Adrenal gland (tissue), 12 donors: ENCODE data around the gene SORCS3. TPM values are rescaled to one million over a fixed set of nuclear protein-coding genes. Genes with fewer than 3 reads are reported as not detected.

Experiments used
- DNase-seq, 7 donors: peaks; one replicate each; pipeline ENCODE4 v3.0.0-alpha.2; 2019 to 2020
- H3K27ac ChIP-seq, 5 donors: fragments of 200-600 bp; sonication (generic) in 4 of 5; 1 replicate in 3 of 5; 2 replicates in 2 of 5; pipeline versions ENCODE4 v1.5.1 to v1.8.0; 2016 to 2020; ENCODE audit warnings: mild to moderate bottlenecking in 1 of 5
- H3K27me3 ChIP-seq: fragments of 200-600 bp; 2 replicates; pipeline ENCODE4 v1.8.0; 2021
- H3K36me3 ChIP-seq, 2 donors: fragments of 200-600 bp; replicated peaks in 1 of 2; 1 replicate in 1 of 2; 2 replicates in 1 of 2; pipeline versions ENCODE4 v1.5.1 to v1.8.0; 2018 to 2022
- H3K4me1 ChIP-seq, 2 donors: fragments of 200-600 bp; replicated peaks in 1 of 2; 1 replicate in 1 of 2; 2 replicates in 1 of 2; pipeline versions ENCODE4 v1.5.1 to v1.8.0; 2018 to 2021
- H3K4me3 ChIP-seq, 4 donors: fragments of 200-600 bp; sonication (generic) in 3 of 4; one replicate each; pipeline ENCODE4 v1.5.1; 2016 to 2018
- H3K9me3 ChIP-seq, 3 donors: fragments of 200-600 bp; sonication (generic) in 1 of 3; replicated peaks in 1 of 3; 1 replicate in 2 of 3; 2 replicates in 1 of 3; pipeline versions ENCODE4 v1.5.1 to v1.8.0; 2016 to 2021
- POLR2A ChIP-seq, 2 donors: fragments of 450-650 bp; IDR thresholded peaks; one replicate each; pipeline ENCODE4 v1.6.1; 2017; ENCODE audit warnings: antibody characterized with exemption in 2 of 2, mild to moderate bottlenecking in 2 of 2, moderate library complexity in 1 of 2
- whole genome bisulfite sequencing, 4 donors: extraction: QIAGEN DNeasy Blood & Tissue Kit in 2 of 4; methylation state at CpG; one replicate each; pipeline versions ENCODE4 v1.1.5 to v1.1.7; 2013 to 2017; 5-methylcytosine and 5-hydroxymethylcytosine counted together
- intact Hi-C, 2 donors: fragments of 100-400 bp; cut with DNase I; formaldehyde crosslinking; loops; one replicate each; pipeline versions ENCODE4 v1.14.1 to v1.15.0; 2022 to 2023
- polyA plus RNA-seq, 3 donors: library from polyadenylated mRNA; stranded (reverse); fragments of 200-250 nt in 2 of 3; fragments of 350-450 nt in 1 of 3; fragmentation: Illumina TruSeq in 1 of 3; extraction: RNeasy Lipid Tissue Mini Kit (QIAGEN cat#74804) in 1 of 3; gene quantifications; one replicate each; pipeline ENCODE4 v1.2.3, GENCODE V29; 2013 to 2014
- total RNA-seq, 9 donors: library from RNA; depleted of rRNA in 4 of 9; stranded (reverse); fragments of >200 nt in 4 of 9; fragments of 120-200 nt in 1 of 9; fragmentation: NEBNext Ultra II Directional in 1 of 9; extraction: Animal tissue kit (Norgen Biotek cat#: 25700) in 1 of 9; gene quantifications; one replicate each; pipeline versions ENCODE4 v1.1.0 to v1.2.4, GENCODE V29; 2013 to 2023
- TF ChIP-seq, protein P1 (sequence below), 6 experiments: fragments of 450-650 bp in 4 of 6; fragments of 200-600 bp in 2 of 6; sonication (generic) in 1 of 6; IDR thresholded peaks; 1 replicate in 5 of 6; 2 replicates in 1 of 6; pipeline versions ENCODE4 v1.5.1 to v1.8.0; 2016 to 2021; ENCODE audit warnings: antibody characterized with exemption in 6 of 6, mild to moderate bottlenecking in 2 of 6, moderate library complexity in 1 of 6
- donor health status: healthy with polysubstance abuse.
- donor health status: Bipolar disorder and iron deficiency.
- donor health status: DM: yes; HTN: yes; CAD: no.
- donor health status: DM: no; HTN: no; CAD: no.
- donor health status: DM: no; HTN: no; CAD: no.
- donor health status: DM: yes; HTN: yes; CAD: no.

The SORCS3 gene
- total and polyA plus RNA-seq, 12 donors: 0.22 to 3.4 (median 1.2) TPM; not detected in 2

DNA sequence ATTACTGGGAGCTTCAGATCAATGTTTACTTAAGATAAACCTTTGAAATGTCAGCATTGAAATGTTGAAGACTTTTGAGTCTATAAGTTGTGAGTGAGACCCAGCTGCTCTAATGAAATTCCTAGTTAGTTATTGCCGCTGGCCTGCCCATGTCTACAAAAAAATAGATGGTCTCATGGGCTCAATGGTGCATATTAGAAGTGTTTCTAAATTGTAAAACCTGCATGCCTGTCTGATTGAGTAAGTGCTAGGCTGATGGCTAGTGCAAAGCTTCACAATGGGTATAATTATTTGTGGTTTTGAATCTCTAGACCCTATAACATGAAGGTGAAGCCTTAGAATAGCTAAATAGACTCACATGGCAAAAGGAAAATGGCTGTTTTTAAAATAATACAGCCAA is 234.5 kb downstream of the SORCS3 start:
- Histone ChIP-seq H3K27me3 (no peaks in the 10 kb centered on the region), H3K4me1 (no peaks in the 10 kb centered on the region), H3K36me3 (no peaks in the 10 kb centered on the region), H3K4me3 (no peak overlapping the region), H3K27ac (no peak overlapping the region), H3K9me3 (no peaks in the 10 kb centered on the region)
- 62 to 79% (median 74%) methylated on average over 1 of the region's 1 CpG for WGBS, 4 donors
- DNase-seq: no peak
- TF ChIP-seq, protein P1, sequence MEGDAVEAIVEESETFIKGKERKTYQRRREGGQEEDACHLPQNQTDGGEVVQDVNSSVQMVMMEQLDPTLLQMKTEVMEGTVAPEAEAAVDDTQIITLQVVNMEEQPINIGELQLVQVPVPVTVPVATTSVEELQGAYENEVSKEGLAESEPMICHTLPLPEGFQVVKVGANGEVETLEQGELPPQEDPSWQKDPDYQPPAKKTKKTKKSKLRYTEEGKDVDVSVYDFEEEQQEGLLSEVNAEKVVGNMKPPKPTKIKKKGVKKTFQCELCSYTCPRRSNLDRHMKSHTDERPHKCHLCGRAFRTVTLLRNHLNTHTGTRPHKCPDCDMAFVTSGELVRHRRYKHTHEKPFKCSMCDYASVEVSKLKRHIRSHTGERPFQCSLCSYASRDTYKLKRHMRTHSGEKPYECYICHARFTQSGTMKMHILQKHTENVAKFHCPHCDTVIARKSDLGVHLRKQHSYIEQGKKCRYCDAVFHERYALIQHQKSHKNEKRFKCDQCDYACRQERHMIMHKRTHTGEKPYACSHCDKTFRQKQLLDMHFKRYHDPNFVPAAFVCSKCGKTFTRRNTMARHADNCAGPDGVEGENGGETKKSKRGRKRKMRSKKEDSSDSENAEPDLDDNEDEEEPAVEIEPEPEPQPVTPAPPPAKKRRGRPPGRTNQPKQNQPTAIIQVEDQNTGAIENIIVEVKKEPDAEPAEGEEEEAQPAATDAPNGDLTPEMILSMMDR (IDR thresholded peaks at IDR 0.05): no peak
- TF ChIP-seq POLR2A (IDR thresholded peaks at IDR 0.05): no peak
- intact Hi-C loops: no loop called here

- no peaks in the 10 kb centered on the region for H3K36me3 ChIP-seq
- DNase-seq: no peak
- no peak overlapping the region for H3K4me3 ChIP-seq
- no peak overlapping the region for H3K27ac ChIP-seq
- TF ChIP-seq POLR2A (IDR thresholded peaks at IDR 0.05): no peak
- TF ChIP-seq, protein P1 (IDR thresholded peaks at IDR 0.05): no peak
- H3K4me1 ChIP-seq: no peaks in the 10 kb centered on the region
- intact Hi-C loops: no loop called here
- WGBS, 4 donors: 54 to 58% (median 57%) methylated on average over 5 of the region's 5 CpGs
- H3K27me3 ChIP-seq: no peaks in the 10 kb centered on the region
- H3K9me3 ChIP-seq: no peaks in the 10 kb centered on the region
These were observed 239.7 kb downstream of the SORCS3 start for GRCh38 chr10:104880624-104881398.

DNA sequence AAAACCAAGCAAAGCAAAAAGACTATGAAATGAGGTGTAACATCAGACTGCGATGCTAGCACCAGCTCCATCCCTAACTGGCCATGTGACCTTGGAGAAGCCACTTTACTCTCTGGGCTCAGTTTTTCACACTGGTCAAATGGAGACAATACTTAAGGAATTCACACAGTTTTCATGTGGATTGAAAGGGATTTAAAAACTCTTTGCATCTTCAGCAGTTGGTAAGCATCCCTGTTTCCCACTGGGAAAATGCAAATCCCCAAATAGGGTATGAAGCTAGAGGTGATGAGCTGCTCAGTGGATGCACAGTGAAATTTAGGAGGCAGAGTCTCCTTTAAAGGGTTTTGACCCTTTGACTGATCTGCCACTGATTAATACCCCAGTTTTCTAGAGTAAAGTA is 240.7 kb downstream of the SORCS3 start:
- no peaks in the 10 kb centered on the region for H3K27me3 ChIP-seq
- intact Hi-C loops: no loop called here
- H3K9me3 ChIP-seq: no peaks in the 10 kb centered on the region
- H3K4me3 ChIP-seq: no peak overlapping the region
- H3K27ac ChIP-seq: no peak overlapping the region
- DNase-seq: no peak
- no peaks in the 10 kb centered on the region for H3K4me1 ChIP-seq
- 72 to 85% (median 81%) methylated on average over 1 of the region's 1 CpG for WGBS, 4 donors
- H3K36me3 ChIP-seq: no peaks in the 10 kb centered on the region
- TF ChIP-seq, protein P1 (IDR thresholded peaks at IDR 0.05): no peak
- TF ChIP-seq POLR2A (IDR thresholded peaks at IDR 0.05): no peak

- no peak overlapping the region for H3K4me3 ChIP-seq
- intact Hi-C loops: no loop called here
- WGBS, 4 donors: 73 to 78% (median 74%) methylated on average over 5 of the region's 5 CpGs
- no peak overlapping the region for H3K27ac ChIP-seq
- no peaks in the 10 kb centered on the region for H3K9me3 ChIP-seq
- DNase-seq: no peak
- TF ChIP-seq, protein P1 (IDR thresholded peaks at IDR 0.05): no peak
- no peak for TF ChIP-seq POLR2A (IDR thresholded peaks at IDR 0.05)
- H3K36me3 ChIP-seq: no peaks in the 10 kb centered on the region
- H3K27me3 ChIP-seq: no peaks in the 10 kb centered on the region
- no peaks in the 10 kb centered on the region for H3K4me1 ChIP-seq
These were observed 252.0 kb downstream of the SORCS3 start for GRCh38 chr10:104892879-104893617.
